ENCODE results near the gene RABEP2. TPM values are rescaled to one million over a fixed set of nuclear protein-coding genes. Genes with fewer than 3 reads are reported as not detected.
A peak's percentile ranks its signal among the peaks of the same experiment; 100 is the strongest.

RABEP2 gene
- total and polyA plus RNA-seq, 9 of the 15 experiments (the other 6 are each of a cell fraction or from before 2014, with no cell fraction given): 0.15 to 13.4 (median 3.5) TPM

GRCh38 chr16:28974437-28975157 lies 49.6 kb upstream of the RABEP2 start, which contains the start of gene SPNS1 (continued):
- TF ChIP-seq BRF1 (IDR thresholded peaks at IDR 0.05; ENCODE audit: borderline replicate concordance, extremely low read depth, insufficient read length) (no peak), ZNF124 (CRISPR knock-in tag; IDR thresholded peaks at IDR 0.05) (no peak), POLR3A (IDR thresholded peaks at IDR 0.05; ENCODE audit: borderline replicate concordance, extremely low read depth, insufficient read depth, insufficient read length) (no peak), BRCA1 (IDR thresholded peaks at IDR 0.05) (no peak), BRCA1 (CRISPR knock-in tag; IDR thresholded peaks at IDR 0.05) (no peak), ZKSCAN8 (CRISPR knock-in tag; IDR thresholded peaks at IDR 0.05) (no peak), RNF219 (CRISPR knock-in tag; IDR thresholded peaks at IDR 0.05) (no peak), NONO (IDR thresholded peaks at IDR 0.05; ENCODE audit: low read depth in 2 of 2, low read length in 1 of 2) (peak in 1 of 2 experiments; percentile 32; a peak in 1 of 4 replicates), IRF1 (CRISPR knock-in tag; IDR thresholded peaks at IDR 0.05; ENCODE audit: borderline replicate concordance) (no peak), NRF1 (conservative IDR thresholded peaks at IDR 0.05 in 1 of 2, IDR thresholded peaks at IDR 0.05 in 1 of 2) (peak; percentile 25 to 34; a peak in 2 of 4 replicates), NKRF (IDR thresholded peaks at IDR 0.05; ENCODE audit: borderline replicate concordance) (peak; percentile 99), RBM22 (IDR thresholded peaks at IDR 0.05; ENCODE audit: low read depth, low read length, poor library complexity, severe bottlenecking) (no peak), ILF3 (IDR thresholded peaks at IDR 0.05; ENCODE audit: borderline replicate concordance) (no peak), SRF (CRISPR knock-in tag; IDR thresholded peaks at IDR 0.05) (0 out of 4 replicates have a peak, but pooled peaks of 1 of the 2 experiments have one; percentile 53), XRCC5 (IDR thresholded peaks at IDR 0.05; ENCODE audit: low read depth, low read length) (no peak), FOXO4 (CRISPR knock-in tag; IDR thresholded peaks at IDR 0.05) (no peak), ZNF778 (CRISPR knock-in tag; IDR thresholded peaks at IDR 0.05) (no peak), SAFB (IDR thresholded peaks at IDR 0.05; ENCODE audit: borderline replicate concordance, low read depth, low read length) (no peak), CCNT2 (IDR thresholded peaks at IDR 0.05; ENCODE audit: borderline replicate concordance, extremely low read depth, insufficient read length, low read depth, low read length) (peak; percentile 78)
